ENCODE data around the gene MCF2L. TPM values are rescaled to one million over a fixed set of nuclear protein-coding genes. Genes with fewer than 3 reads are reported as not detected.

Gene MCF2L
- total and polyA plus RNA-seq, 7 experiments from 2014 or later: 0.51 to 32.6 (median 19.7) TPM

DNA sequence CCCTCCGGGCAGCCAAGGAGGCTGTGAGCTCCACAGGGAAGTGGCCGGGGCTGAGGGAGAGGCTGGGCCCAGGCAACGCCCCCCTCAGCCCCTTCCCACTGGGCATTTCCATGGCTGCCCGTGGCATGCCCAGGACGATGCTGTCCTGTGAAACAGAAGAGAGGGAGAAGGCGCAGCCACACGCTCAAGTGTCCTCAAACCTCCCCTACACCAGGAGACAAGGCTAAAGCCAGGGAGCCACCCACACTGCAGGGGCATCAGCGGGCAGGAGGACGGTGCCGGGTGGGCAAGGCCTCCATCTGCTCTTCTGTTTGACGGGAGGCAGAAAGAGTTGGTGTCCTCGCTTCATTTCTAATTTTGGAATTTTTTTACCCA lies 175.2 kb downstream of the MCF2L start:
- Mint-ChIP-seq H3K4me1 (no peaks in the 10 kb centered on the region), H3K4me3 (no peak overlapping the region), H3K36me3 (no peaks in the 10 kb centered on the region), H3K9me3 (no peaks in the 10 kb centered on the region), H3K27ac (no peak overlapping the region), H3K27me3 (peaks cover 0 to 3% (median 0%) of the 10 kb centered on the region in 5 donors)
- DNase-seq: no peak
- POLR2A ChIA-PET: no interaction called here
- no peaks in the 10 kb centered on the region for H3K4me1 ChIP-seq (ENCODE audit: control insufficient read depth in 2 of 2, insufficient read depth in 2 of 2, low read length in 2 of 2)
- no peak overlapping the region for H3K27ac ChIP-seq (ENCODE audit: low read depth, low read length)
- no peaks in the 10 kb centered on the region for H3K9me3 ChIP-seq (ENCODE audit: control insufficient read depth in 2 of 3, low read length in 3 of 3)
- H3K27me3 ChIP-seq (ENCODE audit: control insufficient read depth in 2 of 2, insufficient read depth in 2 of 2, low read length in 2 of 2): no peaks in the 10 kb centered on the region
- CTCF ChIA-PET: no interaction called here
- no peak overlapping the region for H3K4me3 ChIP-seq (ENCODE audit: low read length)
- intact Hi-C loops (cut with micrococcal nuclease): no loop called here
- no peak for ATAC-seq
- no peaks in the 10 kb centered on the region for H3K36me3 ChIP-seq (ENCODE audit: control insufficient read depth in 2 of 3, insufficient read depth in 3 of 3, low read length in 3 of 3)

GRCh38 chr13:113145496-113145895 lies 176.5 kb downstream of the MCF2L start:
- Mint-ChIP-seq H3K36me3 (no peaks in the 10 kb centered on the region), H3K4me1 (no peaks in the 10 kb centered on the region), H3K27ac (no peak overlapping the region), H3K27me3 (peaks cover 0 to 3% (median 0%) of the 10 kb centered on the region in 5 donors), H3K4me3 (no peak overlapping the region), H3K9me3 (no peaks in the 10 kb centered on the region)
- no peaks in the 10 kb centered on the region for H3K36me3 ChIP-seq (ENCODE audit: control insufficient read depth in 2 of 3, insufficient read depth in 3 of 3, low read length in 3 of 3)
- no peak overlapping the region for H3K27ac ChIP-seq (ENCODE audit: low read depth, low read length)
- CTCF ChIA-PET: no interaction called here
- H3K4me3 ChIP-seq (ENCODE audit: low read length): no peak overlapping the region
- no peak for DNase-seq
- POLR2A ChIA-PET: no interaction called here
- intact Hi-C loops (cut with micrococcal nuclease): no loop called here
- no peaks in the 10 kb centered on the region for H3K4me1 ChIP-seq (ENCODE audit: control insufficient read depth in 2 of 2, insufficient read depth in 2 of 2, low read length in 2 of 2)
- no peaks in the 10 kb centered on the region for H3K27me3 ChIP-seq (ENCODE audit: control insufficient read depth in 2 of 2, insufficient read depth in 2 of 2, low read length in 2 of 2)
- H3K9me3 ChIP-seq (ENCODE audit: control insufficient read depth in 2 of 3, low read length in 3 of 3): no peaks in the 10 kb centered on the region
- ATAC-seq: no peak

DNA sequence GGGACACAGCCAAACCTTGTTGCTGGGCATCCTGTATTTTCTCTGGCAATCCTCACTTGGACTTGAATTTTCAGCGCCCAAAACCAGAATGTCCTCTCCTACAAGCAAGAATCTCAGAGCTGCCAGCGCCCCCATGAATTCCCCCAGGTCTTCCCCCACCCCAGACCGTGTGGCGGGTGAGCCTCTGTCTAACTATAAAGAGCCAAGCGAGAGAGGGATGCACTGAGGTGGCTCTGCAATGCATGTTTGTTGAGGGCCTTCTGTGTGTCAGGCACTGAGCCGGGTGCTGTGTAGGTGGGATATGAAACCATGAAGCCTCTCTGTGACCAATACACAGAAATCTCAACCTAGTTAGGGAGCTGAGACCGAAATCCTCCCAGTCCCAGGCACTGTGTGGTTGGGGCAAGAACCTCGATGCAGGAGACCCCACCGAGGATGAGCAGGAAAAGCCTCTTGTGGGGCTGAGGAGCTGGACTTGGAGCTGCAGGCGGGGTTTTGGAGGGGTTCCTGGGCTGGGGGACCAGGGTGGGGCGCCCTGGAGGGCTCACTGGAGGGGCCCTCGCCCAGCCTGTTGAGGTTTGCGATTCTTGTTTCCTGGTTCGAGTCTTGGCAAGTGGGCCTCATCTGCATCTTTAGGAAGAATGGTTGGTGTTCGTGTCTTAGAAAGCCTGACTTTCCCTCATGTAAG lies 177.0 kb downstream of the MCF2L start:
- Mint-ChIP-seq H3K27ac (no peak overlapping the region), H3K4me1 (peaks cover 0 to 1% (median under 1%) of the 10 kb centered on the region in 7 donors), H3K9me3 (peaks cover 0 to under 1% (median 0%) of the 10 kb centered on the region in 11 donors), H3K36me3 (no peaks in the 10 kb centered on the region), H3K27me3 (peaks cover 0 to 6% (median under 1%) of the 10 kb centered on the region in 5 donors), H3K4me3 (no peak overlapping the region)
- Histone ChIP-seq H3K27ac (ENCODE audit: low read depth, low read length) (no peak overlapping the region), H3K4me3 (ENCODE audit: low read length) (no peak overlapping the region), H3K9me3 (ENCODE audit: control insufficient read depth in 2 of 3, low read length in 3 of 3) (no peaks in the 10 kb centered on the region), H3K36me3 (ENCODE audit: control insufficient read depth in 2 of 3, insufficient read depth in 3 of 3, low read length in 3 of 3) (no peaks in the 10 kb centered on the region), H3K4me1 (ENCODE audit: control insufficient read depth in 2 of 2, insufficient read depth in 2 of 2, low read length in 2 of 2) (no peaks in the 10 kb centered on the region), H3K27me3 (ENCODE audit: control insufficient read depth in 2 of 2, insufficient read depth in 2 of 2, low read length in 2 of 2) (no peaks in the 10 kb centered on the region)
- intact Hi-C loops (cut with micrococcal nuclease): no loop called here
- ChIA-PET CTCF (interaction anchor here (0.6 kb wide), 1 partner anchor 534 kb away, joined by 3 read pairs; no protein-coding TSS in a partner anchor), POLR2A (interaction anchor here (0.6 kb wide), 1 partner anchor 9 kb away, joined by 3 read pairs; no protein-coding TSS in a partner anchor)
- DNase-seq (no peak), ATAC-seq (no peak)

DNA sequence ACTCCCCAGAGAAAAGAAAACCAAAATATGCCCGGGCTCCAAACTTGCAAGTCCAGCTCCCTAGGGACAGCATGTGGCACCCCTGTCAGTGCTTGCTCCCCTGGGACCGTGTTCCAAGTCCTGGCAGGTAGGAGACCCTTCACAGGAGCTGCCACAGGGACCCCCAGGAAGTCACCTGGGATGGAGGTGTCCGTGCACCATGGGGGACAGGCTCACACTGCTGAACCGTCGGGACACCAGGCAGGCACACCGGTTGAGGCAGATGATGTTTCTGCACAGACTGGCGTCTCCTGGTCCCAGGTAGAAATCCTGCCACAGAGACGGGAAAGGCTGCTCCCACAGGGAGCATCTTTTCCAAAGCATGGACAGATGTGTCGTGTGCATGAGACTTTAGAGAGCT lies 177.7 kb downstream of the MCF2L start:
- Mint-ChIP-seq H3K4me1 (peaks cover 0 to 7% (median 2%) of the 10 kb centered on the region in 7 donors), H3K36me3 (no peaks in the 10 kb centered on the region), H3K27ac (no peak overlapping the region), H3K27me3 (peaks cover 0 to 12% (median 6%) of the 10 kb centered on the region in 5 donors), H3K4me3 (no peak overlapping the region), H3K9me3 (peaks cover 0 to 2% (median 0%) of the 10 kb centered on the region in 11 donors)
- CTCF ChIA-PET: interaction anchor here (0.6 kb wide), 1 partner anchor 535 kb away, joined by 3 read pairs; no protein-coding TSS in a partner anchor
- no peaks in the 10 kb centered on the region for H3K9me3 ChIP-seq (ENCODE audit: control insufficient read depth in 2 of 3, low read length in 3 of 3)
- no peak for DNase-seq
- H3K36me3 ChIP-seq (ENCODE audit: control insufficient read depth in 2 of 3, insufficient read depth in 3 of 3, low read length in 3 of 3): no peaks in the 10 kb centered on the region
- no peak for ATAC-seq
- no peak overlapping the region for H3K27ac ChIP-seq (ENCODE audit: low read depth, low read length)
- H3K27me3 ChIP-seq (ENCODE audit: control insufficient read depth in 2 of 2, insufficient read depth in 2 of 2, low read length in 2 of 2): no peaks in the 10 kb centered on the region
- H3K4me3 ChIP-seq (ENCODE audit: low read length): no peak overlapping the region
- POLR2A ChIA-PET: interaction anchor here (0.6 kb wide), 1 partner anchor 9 kb away, joined by 3 read pairs; no protein-coding TSS in a partner anchor
- intact Hi-C loops (cut with micrococcal nuclease): no loop called here
- H3K4me1 ChIP-seq (ENCODE audit: control insufficient read depth in 2 of 2, insufficient read depth in 2 of 2, low read length in 2 of 2): no peaks in the 10 kb centered on the region

DNA sequence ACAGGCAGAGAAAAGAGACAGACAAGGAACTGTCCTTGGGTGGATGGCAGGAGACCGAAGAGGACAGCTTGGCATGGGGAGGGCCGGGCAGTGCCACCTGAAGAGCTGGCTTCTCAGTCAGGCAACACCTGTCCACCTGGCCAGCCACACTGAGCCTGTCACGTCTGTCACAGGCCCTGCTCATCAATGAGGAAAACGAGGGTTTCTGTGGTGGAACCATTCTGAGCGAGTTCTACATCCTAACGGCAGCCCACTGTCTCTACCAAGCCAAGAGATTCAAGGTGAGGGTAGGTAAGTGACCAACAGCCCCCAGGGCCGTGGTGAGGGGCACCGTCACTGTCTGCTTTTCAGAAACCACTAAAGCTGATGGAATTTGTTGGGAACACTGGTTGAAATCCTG lies 178.2 kb downstream of the MCF2L start:
- DNase-seq (no peak), ATAC-seq (no peak)
- Histone ChIP-seq H3K9me3 (ENCODE audit: control insufficient read depth in 2 of 3, low read length in 3 of 3) (no peaks in the 10 kb centered on the region), H3K4me1 (ENCODE audit: control insufficient read depth in 2 of 2, insufficient read depth in 2 of 2, low read length in 2 of 2) (peaks cover 3% of the 10 kb centered on the region in 2 donors), H3K27ac (ENCODE audit: low read depth, low read length) (no peak overlapping the region), H3K4me3 (ENCODE audit: low read length) (no peak overlapping the region), H3K36me3 (ENCODE audit: control insufficient read depth in 2 of 3, insufficient read depth in 3 of 3, low read length in 3 of 3) (no peaks in the 10 kb centered on the region), H3K27me3 (ENCODE audit: control insufficient read depth in 2 of 2, insufficient read depth in 2 of 2, low read length in 2 of 2) (no peaks in the 10 kb centered on the region)
- no peak overlapping the region for H3K4me3 Mint-ChIP-seq
- H3K9me3 Mint-ChIP-seq: peaks cover 0 to 2% (median 0%) of the 10 kb centered on the region in 11 donors
- CTCF ChIA-PET: no interaction called here
- POLR2A ChIA-PET: no interaction called here
- H3K27me3 Mint-ChIP-seq: peaks cover 0 to 14% (median 7%) of the 10 kb centered on the region in 5 donors
- no peak overlapping the region for H3K27ac Mint-ChIP-seq
- no peaks in the 10 kb centered on the region for H3K36me3 Mint-ChIP-seq
- intact Hi-C loops (cut with micrococcal nuclease): no loop called here
- peaks cover 1 to 10% (median 5%) of the 10 kb centered on the region in 7 donors for H3K4me1 Mint-ChIP-seq

DNA sequence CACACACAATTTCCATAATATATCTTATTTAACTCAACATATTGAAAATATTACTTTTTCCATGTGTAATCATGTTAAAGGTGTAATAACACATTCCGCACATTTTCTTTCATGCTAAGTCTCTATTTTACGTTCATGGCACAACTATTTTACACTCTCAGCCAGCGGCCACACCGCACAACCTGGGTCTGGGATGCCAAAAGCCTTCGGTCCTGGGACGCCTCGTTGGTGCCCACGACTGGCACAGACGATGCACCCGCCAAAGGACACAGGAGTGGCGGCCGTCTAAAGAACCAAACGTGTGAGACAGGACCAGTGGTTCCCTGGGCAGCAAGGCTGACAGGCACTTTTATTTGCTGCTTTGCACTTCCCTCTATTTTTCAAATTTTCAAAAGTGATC lies 179.4 kb downstream of the MCF2L start:
- H3K4me1 ChIP-seq (ENCODE audit: control insufficient read depth in 2 of 2, insufficient read depth in 2 of 2, low read length in 2 of 2): peaks cover 15% of the 10 kb centered on the region in 2 donors
- H3K4me3 ChIP-seq (ENCODE audit: low read length): no peak overlapping the region
- DNase-seq (no peak), ATAC-seq (no peak)
- Mint-ChIP-seq H3K27ac (no peak overlapping the region), H3K27me3 (peaks cover 0 to 17% (median 7%) of the 10 kb centered on the region in 5 donors), H3K36me3 (peaks cover 0 to 4% (median 0%) of the 10 kb centered on the region in 5 donors), H3K9me3 (peaks cover 0 to 8% (median 0%) of the 10 kb centered on the region in 11 donors), H3K4me3 (no peak overlapping the region), H3K4me1 (peaks cover 9 to 18% (median 12%) of the 10 kb centered on the region in 7 donors)
- no peaks in the 10 kb centered on the region for H3K9me3 ChIP-seq (ENCODE audit: control insufficient read depth in 2 of 3, low read length in 3 of 3)
- no peaks in the 10 kb centered on the region for H3K36me3 ChIP-seq (ENCODE audit: control insufficient read depth in 2 of 3, insufficient read depth in 3 of 3, low read length in 3 of 3)
- H3K27me3 ChIP-seq (ENCODE audit: control insufficient read depth in 2 of 2, insufficient read depth in 2 of 2, low read length in 2 of 2): no peaks in the 10 kb centered on the region
- no peak overlapping the region for H3K27ac ChIP-seq (ENCODE audit: low read depth, low read length)
- intact Hi-C loops (cut with micrococcal nuclease): no loop called here
- CTCF ChIA-PET: no interaction called here
- POLR2A ChIA-PET: no interaction called here

All from naive thymus-derived CD4-positive, alpha-beta T cell (primary cell).